Thyroid gland (tissue), 4 donors: ENCODE data around the gene SMNDC1. TPM values are rescaled to one million over a fixed set of nuclear protein-coding genes. Genes with fewer than 3 reads are reported as not detected.

ENCODE experiments used
- DNase-seq, 2 donors: peaks; one replicate each; pipeline ENCODE4 v3.0.0-alpha.2; 2019
- H3K27ac ChIP-seq, 3 donors: fragments of 200-600 bp; sonication (generic); 1 replicate in 2 of 3; 2 replicates in 1 of 3; pipeline ENCODE4 v1.5.1; 2016 to 2019; ENCODE audit warnings: mild to moderate bottlenecking in 1 of 3, moderate library complexity in 1 of 3
- H3K27me3 ChIP-seq: fragments of 200-600 bp; sonication (generic); one replicate; pipeline ENCODE4 v1.5.1; 2019
- H3K36me3 ChIP-seq, 2 donors: fragments of 200-600 bp; sonication (generic); one replicate each; pipeline ENCODE4 v1.5.1; 2016 to 2019
- H3K4me1 ChIP-seq, 2 donors: fragments of 200-600 bp; sonication (generic); one replicate each; pipeline ENCODE4 v1.5.1; 2017 to 2019
- H3K4me3 ChIP-seq, 3 donors: fragments of 200-600 bp; sonication (generic); replicated peaks in 1 of 3; 1 replicate in 2 of 3; 2 replicates in 1 of 3; pipeline ENCODE4 v1.5.1; 2016; ENCODE audit warnings: mild to moderate bottlenecking in 1 of 3
- H3K9me3 ChIP-seq: fragments of 200-600 bp; sonication (generic); one replicate; pipeline ENCODE4 v1.5.1; 2017
- POLR2A ChIP-seq, 2 donors: fragments of 450-650 bp; IDR thresholded peaks; one replicate each; pipeline ENCODE4 v1.6.1; 2017; ENCODE audit warnings: antibody characterized with exemption in 2 of 2, mild to moderate bottlenecking in 2 of 2, moderate library complexity in 1 of 2
- WGBS, 2 donors: methylation state at CpG; one replicate each; pipeline ENCODE4 v1.1.5; 2017; 5-methylcytosine and 5-hydroxymethylcytosine counted together
- intact Hi-C: fragments of 100-400 bp; cut with DNase I; formaldehyde crosslinking; loops from one replicate; pipeline ENCODE4 v1.15.1; 2023
- total RNA-seq, 4 donors: library from RNA; depleted of rRNA; stranded (reverse); fragments of >200 nt; gene quantifications; one replicate each; pipeline ENCODE4 v1.2.3, GENCODE V29; 2016
- TF ChIP-seq, protein P1 (sequence below), 6 experiments: fragments of 200-600 bp in 3 of 6; fragments of 450-650 bp in 3 of 6; sonication (generic) in 3 of 6; IDR thresholded peaks; one replicate each; pipeline ENCODE4 v1.5.1; 2016 to 2019; ENCODE audit warnings: antibody characterized with exemption in 6 of 6, mild to moderate bottlenecking in 2 of 6, inconsistent platforms in 1 of 6, moderate library complexity in 1 of 6

The SMNDC1 gene
- total RNA-seq, 4 donors from 2014 or later = 12.3 to 16.3 (median 13.5) TPM

DNA sequence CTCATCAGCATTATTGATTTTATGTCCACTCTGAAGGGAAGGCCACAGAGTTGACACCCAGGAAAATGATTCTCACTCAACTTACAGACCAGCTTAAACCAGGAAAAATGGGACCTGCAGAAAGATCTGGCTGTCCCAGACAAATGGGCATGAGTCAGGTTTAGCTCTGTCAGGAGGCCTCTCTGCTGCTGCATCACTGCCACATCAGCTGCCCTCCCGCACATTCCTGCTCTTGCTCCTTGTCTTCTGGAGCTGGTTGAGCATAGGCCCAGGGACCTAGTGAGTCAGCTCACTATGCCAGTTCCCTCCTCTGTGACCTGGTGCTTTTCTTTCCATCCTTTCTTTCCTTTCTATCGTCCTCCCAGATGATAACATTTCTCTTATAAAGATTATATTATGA lies 18.8 kb upstream of the SMNDC1 start:
- DNase-seq = no peak
- intact Hi-C loops = no loop called here
- WGBS, 2 donors = 71 to 88% methylated on average over 2 of the region's 2 CpGs
- Histone ChIP-seq H3K9me3 (no peaks in the 10 kb centered on the region), H3K4me3 (no peak overlapping the region), H3K36me3 (no peaks in the 10 kb centered on the region), H3K27ac (no peak overlapping the region), H3K27me3 (no peaks in the 10 kb centered on the region), H3K4me1 (no peaks in the 10 kb centered on the region)
- TF ChIP-seq, protein P1, sequence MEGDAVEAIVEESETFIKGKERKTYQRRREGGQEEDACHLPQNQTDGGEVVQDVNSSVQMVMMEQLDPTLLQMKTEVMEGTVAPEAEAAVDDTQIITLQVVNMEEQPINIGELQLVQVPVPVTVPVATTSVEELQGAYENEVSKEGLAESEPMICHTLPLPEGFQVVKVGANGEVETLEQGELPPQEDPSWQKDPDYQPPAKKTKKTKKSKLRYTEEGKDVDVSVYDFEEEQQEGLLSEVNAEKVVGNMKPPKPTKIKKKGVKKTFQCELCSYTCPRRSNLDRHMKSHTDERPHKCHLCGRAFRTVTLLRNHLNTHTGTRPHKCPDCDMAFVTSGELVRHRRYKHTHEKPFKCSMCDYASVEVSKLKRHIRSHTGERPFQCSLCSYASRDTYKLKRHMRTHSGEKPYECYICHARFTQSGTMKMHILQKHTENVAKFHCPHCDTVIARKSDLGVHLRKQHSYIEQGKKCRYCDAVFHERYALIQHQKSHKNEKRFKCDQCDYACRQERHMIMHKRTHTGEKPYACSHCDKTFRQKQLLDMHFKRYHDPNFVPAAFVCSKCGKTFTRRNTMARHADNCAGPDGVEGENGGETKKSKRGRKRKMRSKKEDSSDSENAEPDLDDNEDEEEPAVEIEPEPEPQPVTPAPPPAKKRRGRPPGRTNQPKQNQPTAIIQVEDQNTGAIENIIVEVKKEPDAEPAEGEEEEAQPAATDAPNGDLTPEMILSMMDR (IDR thresholded peaks at IDR 0.05) = no peak
- TF ChIP-seq POLR2A (IDR thresholded peaks at IDR 0.05) = no peak

GRCh38 chr10:110321869-110322620 lies 17.3 kb upstream of the SMNDC1 start:
- no peak for TF ChIP-seq POLR2A (IDR thresholded peaks at IDR 0.05)
- TF ChIP-seq, protein P1 (IDR thresholded peaks at IDR 0.05) = no peak
- intact Hi-C loops = no loop called here
- H3K4me1 ChIP-seq = no peaks in the 10 kb centered on the region
- H3K27ac ChIP-seq = no peak overlapping the region
- no peaks in the 10 kb centered on the region for H3K27me3 ChIP-seq
- no peak overlapping the region for H3K4me3 ChIP-seq
- no peak for DNase-seq
- no peaks in the 10 kb centered on the region for H3K36me3 ChIP-seq
- no peaks in the 10 kb centered on the region for H3K9me3 ChIP-seq
- WGBS, 2 donors = 87 to 88% methylated on average over 6 of the region's 6 CpGs

- Histone ChIP-seq H3K36me3 (no peaks in the 10 kb centered on the region), H3K9me3 (no peaks in the 10 kb centered on the region), H3K27ac (no peak overlapping the region), H3K4me1 (no peaks in the 10 kb centered on the region), H3K4me3 (no peak overlapping the region), H3K27me3 (no peaks in the 10 kb centered on the region)
- no peak for DNase-seq
- TF ChIP-seq POLR2A (IDR thresholded peaks at IDR 0.05) = no peak
- TF ChIP-seq, protein P1 (IDR thresholded peaks at IDR 0.05) = no peak
- 89 to 92% methylated on average over 15 of the region's 15 CpGs for WGBS, 2 donors
- intact Hi-C loops = no loop called here
These were observed 13.4 kb upstream of the SMNDC1 start for GRCh38 chr10:110317866-110318850.

- intact Hi-C loops = no loop called here
- WGBS, 2 donors = 79 to 82% methylated on average over 2 of the region's 2 CpGs
- DNase-seq = no peak
- TF ChIP-seq POLR2A (IDR thresholded peaks at IDR 0.05) = no peak
- TF ChIP-seq, protein P1 (IDR thresholded peaks at IDR 0.05) = no peak
- Histone ChIP-seq H3K36me3 (no peaks in the 10 kb centered on the region), H3K27me3 (no peaks in the 10 kb centered on the region), H3K9me3 (no peaks in the 10 kb centered on the region), H3K4me3 (no peak overlapping the region), H3K27ac (no peak overlapping the region), H3K4me1 (no peaks in the 10 kb centered on the region)
These were observed 9.0 kb upstream of the SMNDC1 start for GRCh38 chr10:110313674-110314073.
